Natural killer cell (primary cell): ENCODE results near the gene CHCHD10. TPM values are rescaled to one million over a fixed set of nuclear protein-coding genes. Genes with fewer than 3 reads are reported as not detected.
A peak's percentile ranks its signal among the peaks of the same experiment; 100 is the strongest.

Experiments
- ATAC-seq, 3 donors: fragments of 150-1000 bp in 2 of 3; fragments of 200-7000 bp in 1 of 3; cut with Tn5 transposase; 1 replicate in 1 of 3; 2 replicates in 2 of 3; pipeline ENCODE4 v1.10.0; 2021; ENCODE audit warnings: mild to moderate bottlenecking in 2 of 3, moderate library complexity in 2 of 3
- DNase-seq, 2 donors: peaks; one replicate each; pipeline versions ENCODE4 v3.0.0 to v3.0.0-alpha.2; 2013 to 2021; ENCODE audit warnings: mixed read lengths in 1 of 2
- H3K27ac ChIP-seq: one replicate; pipeline ENCODE4 v1.5.1; 2013; ENCODE audit warnings: mild to moderate bottlenecking, low read length
- H3K27me3 ChIP-seq: one replicate; pipeline ENCODE4 v1.6.1; 2013; ENCODE audit warnings: low read length; ENCODE audit not compliant: control insufficient read depth, insufficient read depth
- H3K36me3 ChIP-seq: one replicate; pipeline ENCODE4 v1.6.1; 2013; ENCODE audit warnings: low read length; ENCODE audit not compliant: control insufficient read depth, insufficient read depth
- H3K4me1 ChIP-seq: one replicate; pipeline ENCODE4 v1.6.1; 2013; ENCODE audit warnings: low read length; ENCODE audit not compliant: control insufficient read depth, insufficient read depth
- H3K4me3 ChIP-seq: one replicate; pipeline ENCODE4 v1.5.1; 2013; ENCODE audit warnings: low read length
- H3K9me3 ChIP-seq: one replicate; pipeline ENCODE4 v1.6.1; 2013; ENCODE audit warnings: low read length; ENCODE audit not compliant: control insufficient read depth, insufficient read depth
- H3K27ac Mint-ChIP-seq, 2 donors: one replicate each; pipeline ENCODE4 v1.8.0; 2022; ENCODE audit warnings: mild to moderate bottlenecking in 2 of 2, mixed read lengths in 2 of 2, moderate library complexity in 1 of 2
- H3K27me3 Mint-ChIP-seq, 2 donors: one replicate each; pipeline ENCODE4 v1.8.0; 2022; ENCODE audit warnings: low read depth in 2 of 2, mixed read lengths in 2 of 2
- H3K36me3 Mint-ChIP-seq: one replicate; pipeline ENCODE4 v1.8.0; 2022; ENCODE audit warnings: mixed read lengths
- H3K4me1 Mint-ChIP-seq, 2 donors: one replicate each; pipeline ENCODE4 v1.8.0; 2022; ENCODE audit warnings: mixed read lengths in 2 of 2
- H3K4me3 Mint-ChIP-seq: one replicate; pipeline ENCODE4 v1.8.0; 2022; ENCODE audit warnings: mild to moderate bottlenecking, moderate library complexity, mixed read lengths
- H3K9me3 Mint-ChIP-seq, 2 donors: one replicate each; pipeline ENCODE4 v1.8.0; 2022; ENCODE audit warnings: mixed read lengths in 2 of 2
- CTCF ChIP-seq: fragments of 200-600 bp; IDR thresholded peaks from one replicate; pipeline ENCODE4 v1.8.0; 2022; ENCODE audit warnings: antibody characterized with exemption
- WGBS: methylation state at CpG from one replicate; pipeline ENCODE4 v1.1.7; 2013; ENCODE audit warnings: missing lambda C conversion rate; ENCODE audit not compliant: insufficient coverage; 5-methylcytosine and 5-hydroxymethylcytosine counted together
- intact Hi-C: fragments of 100-400 bp; cut with micrococcal nuclease; formaldehyde crosslinking; loops from one replicate; pipeline ENCODE4 v1.14.2; 2022
- total RNA-seq, 4 donors: library from RNA; stranded (reverse); fragments of 120-200 nt in 1 of 4; gene quantifications; one replicate each; pipeline versions ENCODE4 v1.2.3 to v1.2.4, GENCODE V29; 2013 to 2022

CHCHD10 gene
- total RNA-seq, 3 donors from 2014 or later (not counting 1 experiment from before 2014, with no cell fraction given): 9.3 to 22.5 (median 13.8) TPM

GRCh38 chr22:23750714-23751440 lies 16.9 kb downstream of the CHCHD10 start, which contains the start of gene ZNF70:
ZNF70 (minus strand) TSS chr22:23751112; CDS start chr22:23745140, 5,972 bp downstream.
- WGBS: under 1% methylated on average over 78 of the region's 78 CpGs
- Histone ChIP-seq H3K27ac (peak within 1 kb of the TSS; percentile 75), H3K27me3 (no peaks in the 10 kb centered on the region), H3K36me3 (no peaks in the 10 kb centered on the region), H3K9me3 (no peaks in the 10 kb centered on the region), H3K4me1 (peaks cover 26% of the 10 kb centered on the region), H3K4me3 (peak within 1 kb of the TSS; percentile 58)
- peak within 1 kb of the TSS; percentile 92 for H3K4me3 Mint-ChIP-seq
- intact Hi-C loops: no loop called here
- H3K27ac Mint-ChIP-seq: peak within 1 kb of the TSS; percentile 82 to 91
- no peaks in the 10 kb centered on the region for H3K27me3 Mint-ChIP-seq
- peak; percentile 86 to 94 for DNase-seq
- peak; percentile 97 to 99 (median 98) for ATAC-seq
- peaks cover 20 to 28% of the 10 kb centered on the region in 2 donors for H3K4me1 Mint-ChIP-seq
- no peaks in the 10 kb centered on the region for H3K36me3 Mint-ChIP-seq
- H3K9me3 Mint-ChIP-seq: no peaks in the 10 kb centered on the region
- TF ChIP-seq CTCF: no peak

GRCh38 chr22:23750367-23750713 lies 17.4 kb downstream of the CHCHD10 start:
- Mint-ChIP-seq H3K27me3 (no peaks in the 10 kb centered on the region), H3K9me3 (no peaks in the 10 kb centered on the region), H3K36me3 (no peaks in the 10 kb centered on the region), H3K4me1 (peaks cover 20 to 33% of the 10 kb centered on the region in 2 donors), H3K4me3 (peak overlapping the region; percentile 92), H3K27ac (peak overlapping the region; percentile 82 to 91)
- H3K36me3 ChIP-seq: no peaks in the 10 kb centered on the region
- WGBS: 39% methylated on average over 5 of the region's 5 CpGs
- no peak for ATAC-seq
- intact Hi-C loops: no loop called here
- H3K4me1 ChIP-seq: peaks cover 26% of the 10 kb centered on the region
- TF ChIP-seq CTCF: no peak
- no peak for DNase-seq
- H3K9me3 ChIP-seq: no peaks in the 10 kb centered on the region
- H3K27ac ChIP-seq: peak overlapping the region; percentile 52
- H3K27me3 ChIP-seq: no peaks in the 10 kb centered on the region
- H3K4me3 ChIP-seq: peak overlapping the region; percentile 53

- Mint-ChIP-seq H3K9me3 (no peaks in the 10 kb centered on the region), H3K4me1 (peaks cover 25 to 38% of the 10 kb centered on the region in 2 donors), H3K36me3 (peaks cover 3% of the 10 kb centered on the region), H3K27ac (peak overlapping the region; percentile 82 to 91), H3K27me3 (no peaks in the 10 kb centered on the region), H3K4me3 (peak overlapping the region; percentile 92)
- WGBS: 91% methylated on average over 12 of the region's 12 CpGs
- Histone ChIP-seq H3K4me1 (peaks cover 26% of the 10 kb centered on the region), H3K36me3 (no peaks in the 10 kb centered on the region), H3K27ac (no peak overlapping the region), H3K9me3 (no peaks in the 10 kb centered on the region), H3K27me3 (no peaks in the 10 kb centered on the region), H3K4me3 (no peak overlapping the region)
- ATAC-seq (no peak), DNase-seq (no peak)
- intact Hi-C loops: no loop called here
- no peak for TF ChIP-seq CTCF
These were observed 17.9 kb downstream of the CHCHD10 start for GRCh38 chr22:23749841-23750301.
